Hematopoietic multipotent progenitor cell treated with erythropoietin and hydrocortisone succinate and interleukin-3 and kit ligand, for 17 days (in vitro differentiated cells): ENCODE data around the gene MAD1L1.

ENCODE experiments used
- DNase-seq: peaks from one replicate; pipeline ENCODE4 v3.0.0-alpha.2; 2015; ENCODE audit warnings: low spot score

The MAD1L1 gene

GRCh38 chr7:1968397-1969111, 264.2 kb downstream of the MAD1L1 start:
- no peak for DNase-seq

- DNase-seq, result no peak
Measured at GRCh38 chr7:1967512-1968396, 265.0 kb downstream of the MAD1L1 start.

GRCh38 chr7:1966631-1967200, 266.0 kb downstream of the MAD1L1 start:
- DNase-seq, result no peak

DNA sequence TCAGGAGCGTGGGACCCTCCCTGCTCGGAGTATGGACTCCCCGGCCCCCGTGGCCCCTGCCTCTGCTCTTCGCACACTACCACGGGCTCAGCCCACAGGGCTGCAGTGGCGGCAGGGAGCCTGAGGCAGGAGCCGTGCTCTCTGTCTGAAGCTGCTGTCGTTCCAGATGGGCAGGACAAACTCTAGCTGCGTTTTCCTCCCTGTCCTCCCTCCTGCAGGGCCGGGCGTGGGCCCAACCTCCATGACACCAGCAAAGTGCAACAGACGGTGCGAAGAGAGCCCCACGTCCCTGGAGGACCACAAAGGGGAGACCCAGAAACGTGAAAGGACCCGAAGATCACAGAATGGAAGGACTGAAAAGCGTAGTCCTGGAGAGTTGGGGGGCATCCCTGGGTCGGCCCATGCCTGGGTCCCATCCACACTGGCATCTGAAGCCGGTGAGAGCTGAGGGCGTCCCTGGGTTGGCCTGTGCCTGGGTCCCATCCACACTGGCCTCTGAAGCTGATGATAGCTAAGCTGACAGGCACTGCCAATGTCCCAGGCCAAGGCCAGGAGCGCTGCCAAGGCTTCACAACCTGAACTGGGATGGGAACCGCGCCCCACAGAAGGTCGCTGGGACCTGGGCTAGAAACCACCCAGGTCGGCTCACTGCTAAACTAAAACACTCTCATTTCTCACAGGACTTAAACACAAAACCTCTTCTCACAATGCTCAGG, 267.0 kb downstream of the MAD1L1 start:
- no peak for DNase-seq

DNA sequence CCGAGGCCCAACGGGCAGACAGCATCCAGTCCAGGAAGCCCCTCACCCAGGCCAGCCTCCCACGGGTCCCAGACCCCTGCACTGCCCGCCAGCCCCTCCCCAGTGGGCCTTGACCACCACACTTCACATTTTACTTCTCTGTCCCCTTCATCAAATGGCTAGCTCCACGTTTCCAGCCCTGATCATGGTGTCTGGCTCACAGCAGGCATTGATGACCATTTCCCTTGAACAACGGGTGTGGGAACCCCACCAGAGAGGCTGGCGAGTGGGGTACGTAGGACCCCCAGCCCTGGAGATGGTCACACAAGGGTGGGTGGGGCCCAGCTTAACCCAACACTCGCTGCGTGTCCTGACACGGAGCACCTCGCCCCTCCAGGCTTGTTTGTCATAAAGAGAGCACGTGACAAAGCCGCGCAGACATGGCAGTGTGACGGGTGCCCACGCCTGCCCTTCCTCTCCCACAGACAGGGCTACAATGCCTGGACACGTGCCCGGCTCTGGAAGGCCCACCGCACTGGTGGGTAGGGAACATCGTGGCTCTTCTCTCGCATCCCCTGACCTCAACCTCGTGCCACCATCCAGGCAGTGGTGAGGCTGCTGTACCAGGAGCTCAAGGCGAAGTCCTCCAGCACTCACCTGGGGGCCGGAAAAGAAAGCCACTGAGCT, 267.7 kb downstream of the MAD1L1 start:
- DNase-seq, result no peak

DNA sequence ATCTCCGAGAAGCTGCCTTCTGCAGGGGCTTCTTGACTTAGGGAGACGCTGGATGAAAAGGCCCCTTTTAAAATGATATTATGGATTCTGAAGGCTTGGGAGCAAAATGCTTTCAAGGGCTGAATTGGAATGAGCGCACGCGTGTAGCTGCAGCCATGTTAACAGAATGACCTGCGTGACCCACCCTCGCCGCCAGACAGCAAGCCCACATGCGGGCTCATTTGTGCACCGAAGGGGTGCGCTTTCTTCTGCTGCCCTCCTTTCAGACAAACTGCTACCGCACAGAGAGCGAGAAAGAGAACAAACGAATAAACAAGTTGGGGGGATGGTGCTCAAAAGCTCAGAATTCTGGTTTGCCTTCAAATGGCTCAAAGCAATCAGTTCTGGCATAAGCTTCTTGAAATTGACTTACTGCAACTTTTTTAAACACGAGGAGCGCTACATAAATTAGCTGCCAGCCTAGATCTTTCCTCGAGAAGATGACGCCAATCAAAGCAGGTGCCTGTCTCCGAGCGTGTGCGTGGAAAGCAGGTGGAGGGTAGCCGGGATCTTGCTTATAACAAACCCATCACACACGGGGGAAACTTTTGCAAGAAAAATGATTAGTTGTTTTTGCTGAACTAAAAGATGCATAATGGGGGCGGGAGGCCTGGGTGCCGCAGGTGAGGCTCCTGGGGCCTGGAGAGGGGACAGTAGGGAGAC, 268.4 kb downstream of the MAD1L1 start:
- no peak for DNase-seq

DNA sequence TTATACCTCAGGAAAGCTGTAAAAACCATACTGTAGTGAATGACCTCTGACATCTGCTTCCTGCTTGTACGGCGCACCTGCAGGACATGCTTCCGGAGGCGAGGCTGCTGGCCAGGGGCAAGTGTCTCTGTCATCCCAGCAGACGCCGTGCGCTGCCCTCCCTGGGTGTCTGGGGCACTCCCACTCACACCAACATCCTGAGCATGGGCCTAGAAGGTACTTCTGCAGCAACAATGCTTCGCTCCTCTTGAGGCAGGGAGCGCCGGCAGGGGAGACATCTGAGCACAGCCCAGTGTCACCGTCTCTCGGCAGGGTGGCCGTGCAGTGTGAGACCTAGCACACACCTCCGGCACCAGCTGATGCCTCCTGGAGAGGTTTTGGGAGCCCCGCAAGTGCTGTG, 269.2 kb downstream of the MAD1L1 start:
- no peak for DNase-seq

DNA sequence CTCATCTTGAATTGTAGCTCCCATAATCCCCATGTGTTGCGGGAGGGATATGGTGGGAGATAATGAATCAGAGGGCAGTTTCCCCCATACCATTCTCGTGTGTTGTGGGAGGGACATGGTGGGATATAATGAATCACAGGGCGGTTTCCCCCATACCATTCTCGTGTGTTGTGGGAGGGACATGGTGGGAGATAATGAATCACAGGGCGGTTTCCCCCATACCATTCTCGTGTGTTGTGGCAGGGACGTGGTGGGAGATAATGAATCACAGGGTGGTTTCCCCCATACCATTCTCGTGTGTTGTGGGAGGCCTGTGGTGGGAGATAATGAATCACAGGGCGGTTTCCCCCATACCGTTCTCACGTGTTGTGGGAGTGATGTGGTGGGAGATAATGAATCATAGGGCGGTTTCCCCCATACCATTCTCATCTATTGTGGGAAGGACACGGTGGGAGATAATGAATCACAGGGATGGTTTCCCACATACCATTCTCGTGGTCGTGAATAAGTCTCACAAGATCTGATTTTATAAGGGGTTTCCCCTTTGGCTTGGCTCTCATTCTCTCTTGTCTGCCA, 271.0 kb downstream of the MAD1L1 start:
- DNase-seq, result no peak

- DNase-seq, result no peak
Measured at GRCh38 chr7:1959305-1959704, 273.4 kb downstream of the MAD1L1 start.

- no peak for DNase-seq
Measured at GRCh38 chr7:1957471-1958225, 275.1 kb downstream of the MAD1L1 start.

- DNase-seq, result no peak
Measured at GRCh38 chr7:1956611-1957470, 275.9 kb downstream of the MAD1L1 start.

- no peak for DNase-seq
Measured at GRCh38 chr7:1956141-1956540, 276.6 kb downstream of the MAD1L1 start.

GRCh38 chr7:1954366-1955004, 278.3 kb downstream of the MAD1L1 start:
- DNase-seq, result no peak

GRCh38 chr7:1953199-1954190, 279.2 kb downstream of the MAD1L1 start:
- no peak for DNase-seq

- DNase-seq, result no peak
Measured at GRCh38 chr7:1952781-1953180, 280.0 kb downstream of the MAD1L1 start.

DNA sequence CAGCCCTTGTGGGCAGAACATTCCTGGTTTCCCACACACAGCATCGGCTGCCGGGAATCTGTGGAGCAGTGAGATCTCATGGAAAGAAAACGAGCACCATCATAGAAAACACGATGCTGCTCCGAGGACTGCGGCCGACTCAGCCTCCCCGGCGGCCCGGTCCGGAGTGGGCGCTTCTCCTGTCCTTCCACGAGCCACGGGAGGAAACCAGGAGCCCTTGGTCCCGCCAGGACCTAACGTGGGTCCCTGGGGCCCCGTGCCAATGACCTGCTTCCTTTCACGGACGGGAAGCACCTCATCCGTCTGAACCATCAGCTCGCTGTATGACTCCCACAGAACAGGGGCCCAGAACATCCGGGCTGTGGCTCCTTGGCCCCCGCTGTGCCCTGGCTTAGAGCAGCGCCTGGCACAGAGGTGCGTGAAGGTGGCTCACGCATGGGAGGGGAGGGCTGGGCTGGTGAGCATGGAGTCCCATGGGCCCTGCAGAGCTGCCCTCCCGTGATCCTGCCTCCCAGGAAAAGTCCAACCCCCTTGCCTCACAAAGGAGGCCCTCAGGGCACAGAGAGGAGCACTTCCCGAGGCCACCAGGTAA, 280.5 kb downstream of the MAD1L1 start:
- no peak for DNase-seq

DNA sequence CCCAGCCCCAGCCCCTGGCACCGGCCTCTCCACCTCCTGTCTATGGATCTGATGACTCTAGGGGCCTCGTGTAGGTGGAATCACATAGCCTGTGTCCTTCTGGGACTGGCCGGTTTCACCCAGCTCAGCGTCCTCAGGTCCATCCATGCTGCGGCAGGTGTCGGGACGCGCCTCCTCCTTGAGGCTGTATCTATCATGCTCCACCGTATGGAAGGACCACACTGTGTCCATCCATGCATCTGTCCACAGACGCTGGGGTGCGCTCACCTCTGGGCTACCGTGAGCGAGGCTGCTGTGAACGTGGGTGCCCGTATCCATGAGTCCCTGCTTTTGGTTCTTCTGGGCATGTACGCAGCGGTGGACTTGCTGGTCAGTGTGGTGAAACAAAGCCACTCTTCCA, 281.1 kb downstream of the MAD1L1 start:
- no peak for DNase-seq
